ENCODE measurements around the gene WNT3. TPM values are rescaled to one million over a fixed set of nuclear protein-coding genes. Genes with fewer than 3 reads are reported as not detected.

The WNT3 gene
- total and polyA plus RNA-seq, 2 donors (not counting 1 experiment from before 2014, with no cell fraction given) = 0.86 to 1.4 TPM

- ATAC-seq (ENCODE audit: low read depth) (no peak), DNase-seq (no peak)
- Mint-ChIP-seq H3K27me3 (peaks cover 47% of the 10 kb centered on the region), H3K27ac (no peak overlapping the region), H3K4me1 (no peaks in the 10 kb centered on the region), H3K4me3 (no peak overlapping the region), H3K9me3 (ENCODE audit: insufficient read depth) (no peaks in the 10 kb centered on the region)
- ChIA-PET CTCF (no interaction called here), POLR2A (no interaction called here)
- WGBS (ENCODE audit: insufficient coverage) = 85% methylated on average over 8 of the region's 8 CpGs
- H4K20me1 ChIP-seq (ENCODE audit: control insufficient read depth, insufficient read depth, low read length, poor library complexity, severe bottlenecking) = no peaks in the 10 kb centered on the region
- H3K27ac ChIP-seq (ENCODE audit: low read length in 2 of 2) = no peak overlapping the region
- H3K4me1 ChIP-seq (ENCODE audit: control insufficient read depth in 2 of 2, insufficient read depth in 2 of 2, low read length in 2 of 2) = peaks cover 0 to 4% of the 10 kb centered on the region in 2 donors
- TF ChIP-seq CTCF (IDR thresholded peaks at IDR 0.05) = no peak
- TF ChIP-seq EZH2 (IDR thresholded peaks at IDR 0.05; ENCODE audit: borderline replicate concordance, insufficient read depth, low read depth, low read length, poor library complexity, severe bottlenecking) = no peak
- H3K79me2 ChIP-seq (ENCODE audit: control insufficient read depth, insufficient read depth, low read length) = no peaks in the 10 kb centered on the region
- intact Hi-C loops (cut with micrococcal nuclease) = no loop called here
- peaks cover 0 to 6% (median 0%) of the 10 kb centered on the region in 3 donors for H3K9me3 ChIP-seq (ENCODE audit: control extremely low read depth in 1 of 3, control insufficient read depth in 2 of 3, insufficient read depth in 1 of 3, low read length in 2 of 3)
- no peak overlapping the region for H3K4me3 ChIP-seq (ENCODE audit: control extremely low read depth in 1 of 5, extremely low read depth in 1 of 5, insufficient read depth in 1 of 5, low read depth in 2 of 5, low read length in 4 of 5)
- H3K36me3 ChIP-seq (replicated peaks in 1 of 2; ENCODE audit: control extremely low read depth in 1 of 2, control insufficient read depth in 1 of 2, extremely low read depth in 1 of 2, insufficient read depth in 2 of 2, low read length in 1 of 2) = no peaks in the 10 kb centered on the region
- no peak overlapping the region for H3K9ac ChIP-seq (ENCODE audit: low read length)
- no peak overlapping the region for H2AFZ ChIP-seq (ENCODE audit: insufficient read depth, low read depth, low read length, poor library complexity, severe bottlenecking)
- peaks cover 0 to 35% (median 4%) of the 10 kb centered on the region in 4 experiments for H3K27me3 ChIP-seq (replicated peaks in 1 of 4; ENCODE audit: control extremely low read depth in 1 of 4, control insufficient read depth in 3 of 4, insufficient read depth in 4 of 4, low read length in 3 of 4)
- no peak overlapping the region for H3K4me2 ChIP-seq (replicated peaks; ENCODE audit: low read depth, low read length, poor library complexity, severe bottlenecking)
Measured at GRCh38 chr17:46863383-46864121, 45.1 kb upstream of the WNT3 start.

- no peak for DNase-seq
- no peaks in the 10 kb centered on the region for H3K79me2 ChIP-seq (ENCODE audit: control insufficient read depth, insufficient read depth, low read length)
- no peak overlapping the region for H3K4me2 ChIP-seq (replicated peaks; ENCODE audit: low read depth, low read length, poor library complexity, severe bottlenecking)
- Mint-ChIP-seq H3K4me1 (no peaks in the 10 kb centered on the region), H3K27ac (no peak overlapping the region), H3K27me3 (peaks cover 46% of the 10 kb centered on the region), H3K9me3 (ENCODE audit: insufficient read depth) (no peaks in the 10 kb centered on the region), H3K4me3 (no peak overlapping the region)
- no peak for ATAC-seq (ENCODE audit: low read depth)
- peaks cover 0 to 35% (median 4%) of the 10 kb centered on the region in 4 experiments for H3K27me3 ChIP-seq (replicated peaks in 1 of 4; ENCODE audit: control extremely low read depth in 1 of 4, control insufficient read depth in 3 of 4, insufficient read depth in 4 of 4, low read length in 3 of 4)
- 74% methylated on average over 13 of the region's 13 CpGs for WGBS (ENCODE audit: insufficient coverage)
- no peak overlapping the region for H3K27ac ChIP-seq (ENCODE audit: low read length in 2 of 2)
- TF ChIP-seq CTCF (IDR thresholded peaks at IDR 0.05) (no peak), EZH2 (IDR thresholded peaks at IDR 0.05; ENCODE audit: borderline replicate concordance, insufficient read depth, low read depth, low read length, poor library complexity, severe bottlenecking) (no peak)
- peaks cover 0 to 4% of the 10 kb centered on the region in 2 donors for H3K4me1 ChIP-seq (ENCODE audit: control insufficient read depth in 2 of 2, insufficient read depth in 2 of 2, low read length in 2 of 2)
- H3K9me3 ChIP-seq (ENCODE audit: control extremely low read depth in 1 of 3, control insufficient read depth in 2 of 3, insufficient read depth in 1 of 3, low read length in 2 of 3) = peaks cover 0 to 6% (median 0%) of the 10 kb centered on the region in 3 donors
- no peaks in the 10 kb centered on the region for H4K20me1 ChIP-seq (ENCODE audit: control insufficient read depth, insufficient read depth, low read length, poor library complexity, severe bottlenecking)
- no peak overlapping the region for H3K4me3 ChIP-seq (ENCODE audit: control extremely low read depth in 1 of 5, extremely low read depth in 1 of 5, insufficient read depth in 1 of 5, low read depth in 2 of 5, low read length in 4 of 5)
- CTCF ChIA-PET = no interaction called here
- POLR2A ChIA-PET = no interaction called here
- no peak overlapping the region for H2AFZ ChIP-seq (ENCODE audit: insufficient read depth, low read depth, low read length, poor library complexity, severe bottlenecking)
- intact Hi-C loops (cut with micrococcal nuclease) = no loop called here
- H3K36me3 ChIP-seq (replicated peaks in 1 of 2; ENCODE audit: control extremely low read depth in 1 of 2, control insufficient read depth in 1 of 2, extremely low read depth in 1 of 2, insufficient read depth in 2 of 2, low read length in 1 of 2) = no peaks in the 10 kb centered on the region
- H3K9ac ChIP-seq (ENCODE audit: low read length) = no peak overlapping the region
Measured at GRCh38 chr17:46862949-46863348, 44.5 kb upstream of the WNT3 start.
